ENCODE measurements around the gene ACOT7.

GRCh38 chr1:6268415-6268814 is 125.2 kb downstream of the ACOT7 start:
- TF ChIP-seq CTCF (IDR thresholded peaks at IDR 0.05) (no peak), POLR2A (IDR thresholded peaks at IDR 0.05) (no peak)

Measured in testis (tissue), 2 donors.